Measurements from ENCODE around the gene ZNF408.

ZNF408 gene

DNA sequence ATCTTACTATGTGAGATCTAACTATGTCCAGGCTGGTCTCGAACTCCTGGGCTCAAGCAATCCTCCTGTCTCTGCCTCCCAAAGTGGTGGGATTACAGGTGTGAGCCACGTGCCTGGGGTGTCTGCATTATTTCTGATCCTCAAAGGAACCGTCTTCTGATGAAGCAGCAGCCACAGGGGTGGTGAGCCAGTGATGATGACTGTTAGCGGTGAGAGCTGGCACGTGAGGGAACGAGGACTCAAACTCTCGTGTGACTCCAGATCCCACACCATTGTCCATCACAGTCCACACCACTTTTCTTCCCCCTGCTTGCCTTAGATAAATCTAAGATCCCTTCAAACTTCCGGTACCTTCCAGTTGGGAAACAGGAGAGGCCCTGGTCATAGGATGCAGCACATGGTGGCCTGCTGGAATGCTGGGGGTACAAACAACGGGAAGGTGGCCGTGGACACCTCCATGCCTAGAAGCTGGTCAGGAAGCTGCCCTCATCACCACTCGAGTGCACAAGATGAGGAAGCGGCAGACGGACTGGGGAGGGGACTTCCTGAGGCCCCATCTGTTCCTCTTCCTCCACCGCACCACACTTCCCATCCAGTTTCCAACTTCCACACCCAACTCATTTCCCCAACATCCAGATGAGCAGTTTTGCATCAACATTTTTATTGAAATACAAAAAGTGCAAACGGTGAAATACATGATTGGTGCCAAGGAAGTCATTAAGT lies 24.2 kb upstream of the ZNF408 start:
- no peak for DNase-seq

DNA sequence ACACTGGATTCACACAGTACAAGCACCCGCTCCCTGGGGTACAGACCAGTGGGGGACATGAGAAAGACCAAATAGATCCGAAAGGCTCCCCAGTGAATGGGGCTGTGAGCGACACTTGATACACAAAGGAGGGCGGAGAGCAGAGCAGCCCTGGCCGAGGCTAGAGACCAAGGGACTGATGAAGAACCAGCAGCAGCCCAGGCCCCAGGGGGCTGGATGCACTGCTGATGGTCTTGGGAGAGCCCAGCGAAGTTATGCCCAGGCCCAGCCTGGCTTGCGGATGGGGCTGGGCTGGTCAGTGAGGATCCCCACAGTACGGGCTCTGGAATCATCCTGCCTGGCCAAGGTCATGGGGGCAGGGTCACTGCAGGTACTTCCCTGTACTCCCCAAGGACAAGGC lies 23.7 kb upstream of the ZNF408 start:
- no peak for DNase-seq

DNA sequence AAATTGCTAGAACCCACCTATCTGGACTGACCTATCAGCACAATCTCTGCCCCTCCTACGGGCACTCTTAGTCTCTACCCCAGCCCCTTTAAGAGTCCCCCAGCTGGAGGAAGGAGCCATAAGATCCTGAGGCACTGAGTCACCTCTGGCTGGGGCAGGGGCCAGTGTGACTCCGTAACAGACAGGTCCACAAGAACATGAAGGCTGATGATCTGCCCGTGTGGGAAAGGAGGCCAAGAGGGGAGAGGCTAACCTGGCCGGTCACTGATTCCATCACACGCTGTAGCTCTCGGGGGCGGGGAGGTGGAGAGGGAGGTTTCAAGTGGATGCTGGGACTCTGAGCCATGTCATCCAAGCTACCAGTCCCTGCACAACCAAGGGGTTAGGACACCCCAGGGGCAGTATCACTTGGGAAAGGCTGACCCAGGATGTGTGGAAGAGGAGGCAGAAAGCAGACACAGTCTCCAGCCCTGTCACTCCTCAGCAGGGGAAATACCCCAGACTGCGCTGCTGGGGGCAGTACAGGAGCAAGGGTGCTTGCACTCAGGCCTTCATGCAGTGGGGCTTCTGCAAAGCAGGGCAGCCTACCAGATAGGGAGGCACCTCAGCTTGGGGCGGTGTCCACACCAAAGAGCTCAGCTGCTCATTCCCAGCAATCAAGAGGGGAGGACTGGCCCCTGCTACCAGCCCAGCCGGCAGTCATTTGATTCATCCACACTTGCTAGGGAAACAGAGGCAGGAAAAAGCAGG lies 22.7 kb upstream of the ZNF408 start:
- DNase-seq = no peak

DNA sequence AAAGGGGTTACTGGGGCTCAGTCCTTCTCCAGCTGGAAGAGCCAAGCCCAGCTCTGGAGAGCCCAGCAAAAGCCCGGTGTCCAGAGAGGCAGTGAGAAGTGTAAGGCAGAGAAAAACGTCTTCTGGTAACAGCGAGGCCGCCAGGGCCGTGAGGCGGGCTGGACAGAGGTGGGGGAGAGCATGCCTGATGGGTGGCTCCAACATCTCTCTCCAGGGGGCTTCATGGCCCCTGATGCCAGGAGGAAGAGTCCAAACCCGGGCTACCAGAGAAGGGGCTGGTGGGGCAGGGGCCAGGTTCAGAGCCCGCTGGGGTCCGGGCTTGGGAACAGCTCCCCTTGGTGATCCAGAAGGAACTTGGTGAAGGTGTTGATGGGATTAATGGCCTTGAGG lies 22.1 kb upstream of the ZNF408 start:
- no peak for DNase-seq

- no peak for DNase-seq
Observed at GRCh38 chr11:46679241-46680163, 21.3 kb upstream of the ZNF408 start.

DNA sequence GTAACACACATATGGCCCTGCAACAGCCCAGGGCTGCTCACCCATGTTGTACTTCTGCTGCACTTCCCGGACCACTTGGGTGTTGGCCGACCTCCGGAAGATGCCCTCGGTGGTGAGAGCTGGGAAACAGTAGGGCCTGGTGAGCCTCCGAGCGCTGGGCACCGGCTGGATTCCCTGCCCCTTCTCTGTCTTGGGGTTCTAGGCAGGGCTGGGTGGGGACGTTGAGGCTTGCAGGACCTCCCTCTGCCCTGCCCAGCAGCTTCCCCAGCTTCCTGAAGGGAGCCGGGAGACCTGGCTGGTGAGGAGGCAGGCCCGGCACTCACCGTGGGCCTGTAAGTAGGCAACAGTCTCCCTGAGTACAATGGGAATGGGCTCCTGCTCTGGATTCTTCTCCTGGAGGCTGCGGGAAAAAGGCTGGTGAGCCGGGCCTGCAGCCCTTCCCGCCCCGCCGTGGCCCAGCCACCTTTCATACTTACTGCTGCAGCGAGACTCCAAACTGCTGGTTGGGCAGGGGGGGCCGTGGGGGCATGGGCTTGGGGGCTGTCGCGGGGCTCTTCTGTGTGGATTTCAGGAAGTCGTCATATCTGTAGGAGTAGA lies 20.6 kb upstream of the ZNF408 start:
- no peak for DNase-seq

- no peak for DNase-seq
Observed at GRCh38 chr11:46680815-46681214, 20.0 kb upstream of the ZNF408 start.

- DNase-seq = no peak
Observed at GRCh38 chr11:46681814-46682213, 19.0 kb upstream of the ZNF408 start.

DNA sequence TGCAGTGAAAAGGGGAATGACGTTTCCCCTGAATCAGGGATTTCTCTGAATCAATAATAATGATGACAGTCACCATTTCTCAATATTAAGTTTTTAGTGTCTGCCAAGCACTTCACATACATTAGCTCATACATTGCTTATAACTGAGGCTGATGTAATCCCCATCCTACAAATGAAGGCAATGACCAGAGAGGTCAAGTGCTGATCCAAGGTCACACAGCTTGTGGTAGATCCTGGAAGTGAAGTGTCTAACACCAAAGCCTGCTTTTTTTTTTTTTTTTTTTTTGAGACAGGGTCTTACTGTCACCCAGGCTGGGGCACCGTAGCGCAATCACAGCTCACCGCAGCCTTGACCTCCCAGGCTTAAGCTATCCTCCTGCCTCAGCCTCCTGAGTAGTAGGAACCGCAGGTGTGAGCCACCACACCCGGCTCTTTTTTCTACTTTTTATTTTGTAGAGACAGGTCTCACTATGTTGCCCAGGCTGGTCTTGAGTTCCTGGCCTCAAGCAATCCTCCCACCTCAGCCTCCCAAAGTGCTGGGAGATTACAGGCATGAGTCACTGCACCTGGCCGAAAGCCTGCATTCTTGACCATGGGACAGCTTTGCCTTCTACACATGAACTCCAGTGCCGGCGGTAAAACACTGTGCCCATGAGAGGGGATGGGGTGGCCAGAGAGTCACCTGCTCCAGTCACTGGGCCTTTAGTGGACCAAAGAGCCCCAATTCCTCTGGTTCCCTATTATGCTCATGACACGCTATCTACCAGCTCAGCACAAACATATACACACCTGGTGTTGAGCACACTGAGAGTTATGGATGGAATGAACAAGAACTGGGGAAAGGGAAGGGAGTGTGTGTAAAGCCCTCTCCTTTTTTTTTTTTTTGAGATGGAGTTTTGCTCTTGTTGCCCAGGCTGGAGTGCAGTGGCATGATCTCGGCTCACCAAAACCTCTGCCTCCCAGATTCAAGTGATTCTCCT lies 17.8 kb upstream of the ZNF408 start:
- no peak for DNase-seq

- DNase-seq = no peak
Observed at GRCh38 chr11:46684367-46684766, 16.5 kb upstream of the ZNF408 start.

DNA sequence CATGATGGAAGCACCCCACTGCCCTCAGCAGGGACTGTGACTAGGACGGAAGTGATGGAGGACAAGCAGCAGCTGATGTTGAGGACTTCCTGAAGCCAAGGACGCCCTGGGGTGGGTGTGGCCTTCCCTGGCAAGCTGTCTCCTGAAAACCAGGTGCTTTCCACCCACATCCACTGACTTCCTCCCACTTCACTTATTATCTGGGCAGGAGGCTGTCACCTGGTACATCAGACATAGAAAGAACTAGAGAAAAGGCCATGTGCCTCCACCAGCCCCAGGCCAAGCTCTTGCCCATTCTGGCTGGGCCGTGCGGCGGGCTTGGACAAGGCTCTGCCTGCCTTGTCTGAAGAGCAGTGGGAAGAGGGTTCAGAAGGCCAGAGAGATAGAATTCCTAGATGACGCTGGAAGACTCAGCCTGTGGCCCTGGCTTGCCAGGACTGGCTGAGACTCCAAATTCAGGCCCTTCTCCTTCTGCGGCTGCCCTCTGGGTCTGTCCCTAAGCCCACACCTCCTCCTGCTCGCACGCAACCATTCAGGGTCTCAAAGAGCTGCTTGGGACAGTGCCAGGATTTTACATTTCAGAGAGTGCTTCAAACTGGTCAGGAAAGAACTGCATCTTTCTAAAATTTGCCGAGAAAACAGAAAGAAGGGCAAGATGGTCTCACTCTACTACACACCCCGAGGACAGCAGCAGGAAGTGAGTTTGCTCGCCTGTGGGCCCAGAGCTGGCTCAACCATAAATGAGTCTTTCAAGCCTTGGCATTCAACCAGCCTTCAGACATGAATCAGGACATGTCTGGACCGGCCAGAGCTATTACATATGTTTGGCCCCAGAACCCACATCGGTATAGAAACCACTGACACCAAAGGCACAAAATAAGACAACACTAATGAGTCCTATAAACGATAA lies 13.7 kb upstream of the ZNF408 start:
- no peak for DNase-seq

- no peak for DNase-seq
Observed at GRCh38 chr11:46690702-46691101, 10.1 kb upstream of the ZNF408 start.

- DNase-seq = no peak
Observed at GRCh38 chr11:46692450-46692849, 8.4 kb upstream of the ZNF408 start.

DNA sequence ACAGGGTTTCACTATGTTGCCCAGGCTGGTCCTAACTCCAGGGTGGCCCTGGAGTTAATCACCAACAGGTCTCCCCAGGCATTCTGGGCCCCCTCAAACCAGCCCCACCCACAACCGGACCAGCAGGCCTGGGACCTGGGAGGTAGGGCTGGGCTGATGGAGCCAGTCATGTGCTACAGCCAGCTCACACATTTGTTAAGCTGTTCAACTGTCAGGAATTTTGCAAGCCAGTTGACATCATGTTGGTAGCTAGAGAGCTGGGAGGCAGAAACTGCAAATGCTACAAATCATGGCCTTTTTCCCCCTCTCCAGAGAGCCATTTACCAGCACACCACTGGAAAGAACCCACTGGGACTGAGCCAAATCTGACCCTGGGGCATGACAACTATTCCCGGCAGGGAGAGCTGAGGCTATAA lies 7.2 kb upstream of the ZNF408 start:
- DNase-seq = no peak

DNA sequence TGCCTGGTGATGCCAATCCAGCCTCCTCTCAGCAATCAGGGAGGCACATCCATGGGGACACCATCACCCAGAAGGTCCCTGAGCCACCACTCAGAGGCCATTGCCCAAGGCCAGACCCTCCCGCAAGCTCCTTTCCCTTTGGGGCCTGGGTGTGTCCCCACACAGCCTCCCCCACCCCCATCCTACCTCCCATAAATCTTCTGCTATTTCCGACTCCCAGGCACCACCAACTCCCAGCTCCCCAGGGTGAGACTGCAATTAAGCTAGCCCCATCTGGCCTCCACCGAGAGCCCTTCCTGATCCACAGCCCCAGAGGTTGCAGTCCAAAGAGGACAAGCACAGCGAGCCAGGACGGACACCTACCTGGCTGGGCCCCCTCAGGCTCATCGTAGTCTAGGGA lies 6.8 kb upstream of the ZNF408 start:
- no peak for DNase-seq

GRCh38 chr11:46694607-46695006 lies 6.2 kb upstream of the ZNF408 start:
- DNase-seq = no peak

DNA sequence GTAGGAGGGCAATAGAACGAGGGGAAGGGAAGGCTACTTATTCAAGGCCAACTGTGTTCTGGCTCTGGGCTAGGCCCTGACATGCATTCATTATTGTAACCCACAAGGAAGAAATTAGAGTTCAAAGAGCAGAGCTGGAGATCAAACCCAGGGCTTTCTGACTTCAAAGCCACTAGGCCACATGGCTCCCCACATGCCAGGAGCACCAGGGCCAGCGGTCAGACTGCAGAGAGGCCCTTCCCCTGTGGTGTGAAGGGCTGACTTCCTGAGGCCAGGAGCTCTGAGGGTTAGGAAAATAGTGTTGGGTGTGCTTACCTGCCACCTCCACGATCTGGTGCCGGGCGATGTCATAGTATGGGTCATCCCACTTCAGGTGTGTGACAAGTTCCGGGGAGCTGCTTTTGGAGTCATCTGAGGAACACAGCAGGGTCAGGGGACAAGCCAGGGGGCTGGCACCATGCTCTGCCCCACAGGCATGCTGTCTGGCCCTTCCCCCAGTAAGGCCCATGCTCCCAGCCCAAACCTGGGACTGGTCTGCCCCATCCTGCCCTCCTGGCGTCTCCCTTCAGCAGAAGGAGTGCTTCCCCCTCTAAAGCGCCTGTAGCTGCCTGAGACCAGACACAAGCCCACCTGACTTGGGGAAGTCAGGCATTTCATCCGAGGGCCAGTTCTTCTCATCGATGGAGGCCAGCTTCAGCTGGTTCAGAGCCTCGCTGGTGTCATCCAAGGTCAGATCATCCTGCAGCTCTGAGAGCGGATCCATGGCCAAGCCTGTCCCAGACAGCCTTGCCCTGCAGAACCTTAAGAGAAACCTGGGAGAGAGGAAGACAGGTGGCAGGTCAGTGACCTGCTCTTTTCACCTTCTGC lies 5.3 kb upstream of the ZNF408 start:
- no peak for DNase-seq

DNA sequence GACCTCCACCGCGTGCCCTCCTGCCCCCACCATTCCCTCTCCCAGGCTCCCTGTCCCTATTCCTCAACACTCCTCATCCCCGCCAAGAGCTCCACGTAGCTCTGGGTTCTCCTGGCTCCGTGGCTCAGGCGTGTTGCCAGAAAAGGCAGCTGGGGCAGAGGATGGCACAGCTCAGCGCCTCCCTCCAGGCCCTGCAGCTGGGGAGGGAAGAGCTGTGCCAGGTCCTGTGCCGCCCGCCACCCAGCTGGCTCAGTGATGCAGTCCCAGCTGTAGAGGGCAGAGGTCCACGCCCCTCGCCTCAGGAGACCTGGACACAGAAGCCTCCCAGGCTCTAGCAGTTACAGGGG lies 4.6 kb upstream of the ZNF408 start:
- DNase-seq = no peak

DNA sequence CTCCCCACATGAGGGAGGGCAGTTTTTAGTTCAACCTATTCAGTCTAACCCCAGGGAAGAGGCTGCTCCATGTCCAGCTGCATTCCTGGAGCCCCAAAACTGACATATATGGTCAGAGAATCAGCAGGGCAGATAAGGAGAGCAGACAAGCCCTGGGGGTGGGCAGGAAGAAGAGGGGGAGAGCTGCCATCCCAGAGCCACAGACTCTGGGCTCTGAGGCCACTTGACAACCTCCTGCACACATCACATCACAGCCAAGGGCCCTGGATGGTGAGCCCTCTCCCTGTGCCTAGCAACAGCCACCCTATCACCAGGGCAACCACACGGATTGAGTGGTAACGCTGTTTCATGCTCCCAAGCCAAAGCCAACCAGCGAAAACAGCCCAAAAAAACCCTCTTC lies 3.5 kb upstream of the ZNF408 start:
- no peak for DNase-seq

GRCh38 chr11:46697723-46698122 lies 3.1 kb upstream of the ZNF408 start:
- DNase-seq = no peak

Measured in eye (tissue), 1 donor.